Measurements from ENCODE around the gene CHDH.

- TF ChIP-seq ZNF274 (IDR thresholded peaks at IDR 0.05; ENCODE audit: low read depth, low read length) (no peak), YY1 (IDR thresholded peaks at IDR 0.05; ENCODE audit: insufficient read depth, insufficient read length) (no peak), SUZ12 (IDR thresholded peaks at IDR 0.05; ENCODE audit: extremely low read depth, insufficient read depth, insufficient read length) (no peak)
Observed at GRCh38 chr3:53798144-53798543, 48.1 kb downstream of the CHDH start.
